H1 (cell line): Measurements from ENCODE around the gene LPP. TPM values are rescaled to one million over a fixed set of nuclear protein-coding genes. Genes with fewer than 3 reads are reported as not detected.

Source experiments
- BCL11A ChIP-seq, 2 experiments: IDR thresholded peaks; one replicate each; pipeline ENCODE4 v1.6.1; 2011; ENCODE audit warnings: low read depth in 2 of 2, low read length in 2 of 2, mild to moderate bottlenecking in 2 of 2
- FOSL1 ChIP-seq: IDR thresholded peaks from 2 replicates; pipeline ENCODE4 v1.6.1; 2011; ENCODE audit warnings: mild to moderate bottlenecking, low read depth, low read length, moderate library complexity; ENCODE audit not compliant: insufficient read depth
- GTF2F1 ChIP-seq: IDR thresholded peaks from 2 replicates; pipeline ENCODE4 v1.6.1; 2012; ENCODE audit warnings: low read depth, low read length, improper control_type of control experiment, borderline replicate concordance
- NRF1 ChIP-seq: IDR thresholded peaks from 2 replicates; pipeline ENCODE4 v1.6.1; 2011; ENCODE audit warnings: mild to moderate bottlenecking, low read depth, low read length, improper control_type of control experiment
- RBBP5 ChIP-seq: IDR thresholded peaks from 2 replicates; pipeline ENCODE4 v1.7.1; 2012; ENCODE audit warnings: low read depth, mild to moderate bottlenecking, inconsistent platforms, low read length, moderate library complexity, borderline replicate concordance
- USF2 ChIP-seq: IDR thresholded peaks from 2 replicates; pipeline ENCODE4 v1.6.1; 2011; ENCODE audit warnings: low read length, improper control_type of control experiment
- polyA plus RNA-seq, 7 experiments: library from polyadenylated mRNA; depleted of rRNA in 3 of 7; stranded (reverse) in 5 of 7; unstranded in 2 of 7; fragments of >200 nt in 5 of 7; fragments of 200-250 nt in 2 of 7; gene quantifications; 1 replicate in 5 of 7; 2 replicates in 1 of 7; 4 replicates in 1 of 7; pipeline versions ENCODE4 v1.2.1 to v1.2.3, GENCODE V29; 2011 to 2013; ENCODE audit warnings: missing spikeins in 2 of 7, mixed read lengths in 2 of 7
- total RNA-seq: library from RNA; stranded (reverse); fragmentation: NEBNext Ultra II Directional; extraction: Animal tissue kit (Norgen Biotek cat#: 25700); gene quantifications from 2 replicates; pipeline ENCODE4 v1.2.1, GENCODE V29; 2021

Gene LPP
- total and polyA plus RNA-seq, 2 of the 8 experiments (the other 6 are each of a cell fraction or from before 2014, with no cell fraction given), result 10.0 to 53.3 TPM

- TF ChIP-seq GTF2F1 (no peak), NRF1 (no peak), BCL11A (IDR thresholded peaks at IDR 0.05; ENCODE audit: low read depth in 2 of 2, low read length in 2 of 2) (no peak), RBBP5 (no peak), USF2 (no peak), FOSL1 (no peak)
These were observed 18.7 kb upstream of the LPP start (continued) for GRCh38 chr3:188135271-188135670.
